Memory B cell (primary cell): ENCODE measurements around the gene SLC6A20.
"Not testable (repeated sequence)": the region's sequence is repeated elsewhere in the genome, so short reads cannot be mapped to it uniquely, and the experiment has no call there.

Source experiments
- ATAC-seq: fragments of 150-1000 bp; cut with Tn5 transposase; 2 replicates; pipeline ENCODE4 v1.10.0; 2021; ENCODE audit warnings: low read depth, mild to moderate bottlenecking, moderate library complexity
- DNase-seq, 2 donors: peaks; one replicate each; pipeline ENCODE4 v3.0.0; 2022; ENCODE audit warnings: low spot score in 2 of 2
- H3K27ac Mint-ChIP-seq: one replicate; pipeline ENCODE4 v1.8.0; 2022; ENCODE audit warnings: mild to moderate bottlenecking, moderate library complexity, mixed read lengths
- H3K27me3 Mint-ChIP-seq: one replicate; pipeline ENCODE4 v1.8.0; 2022; ENCODE audit warnings: mixed read lengths
- H3K36me3 Mint-ChIP-seq: one replicate; pipeline ENCODE4 v1.8.0; 2022; ENCODE audit warnings: mild to moderate bottlenecking, mixed read lengths
- H3K4me1 Mint-ChIP-seq: one replicate; pipeline ENCODE4 v1.8.0; 2022; ENCODE audit warnings: mixed read lengths
- H3K4me3 Mint-ChIP-seq: one replicate; pipeline ENCODE4 v1.8.0; 2022; ENCODE audit warnings: mild to moderate bottlenecking, moderate library complexity, mixed read lengths
- H3K9me3 Mint-ChIP-seq: one replicate; pipeline ENCODE4 v1.8.0; 2022; ENCODE audit warnings: mixed read lengths

The SLC6A20 gene

GRCh38 chr3:45751537-45752242, 44.6 kb downstream of the SLC6A20 start:
- DNase-seq (no peak), ATAC-seq (no peak)
- Mint-ChIP-seq H3K9me3 (peaks cover 1% of the 10 kb centered on the region), H3K36me3 (peaks cover 2% of the 10 kb centered on the region), H3K4me1 (peaks cover 4% of the 10 kb centered on the region), H3K27ac (no peak overlapping the region), H3K4me3 (no peak overlapping the region), H3K27me3 (no peaks in the 10 kb centered on the region)

GRCh38 chr3:45749880-45750279, 46.5 kb downstream of the SLC6A20 start:
- no peak overlapping the region for H3K4me3 Mint-ChIP-seq
- H3K9me3 Mint-ChIP-seq, result peaks cover 1% of the 10 kb centered on the region
- H3K27ac Mint-ChIP-seq, result no peak overlapping the region
- H3K36me3 Mint-ChIP-seq, result peaks cover 6% of the 10 kb centered on the region
- DNase-seq (no peak), ATAC-seq (no peak)
- peaks cover 4% of the 10 kb centered on the region for H3K4me1 Mint-ChIP-seq
- no peaks in the 10 kb centered on the region for H3K27me3 Mint-ChIP-seq

- ATAC-seq, H3K27me3 Mint-ChIP-seq, DNase-seq, H3K36me3 Mint-ChIP-seq, H3K9me3 Mint-ChIP-seq, H3K4me1 Mint-ChIP-seq, H3K4me3 Mint-ChIP-seq, H3K27ac Mint-ChIP-seq: not testable (repeated sequence)
These were observed 47.2 kb downstream of the SLC6A20 start for GRCh38 chr3:45749036-45749600.

GRCh38 chr3:45748068-45748467, 48.3 kb downstream of the SLC6A20 start:
- Mint-ChIP-seq H3K36me3 (peaks cover 8% of the 10 kb centered on the region), H3K9me3 (peaks cover 1% of the 10 kb centered on the region), H3K27me3 (no peaks in the 10 kb centered on the region), H3K4me3 (no peak overlapping the region), H3K4me1 (peaks cover 4% of the 10 kb centered on the region), H3K27ac (no peak overlapping the region)
- ATAC-seq (no peak), DNase-seq (no peak)

GRCh38 chr3:45746777-45747622, 49.3 kb downstream of the SLC6A20 start:
- DNase-seq, result no peak

GRCh38 chr3:45746165-45746776, 50.1 kb downstream of the SLC6A20 start:
- peaks cover 13% of the 10 kb centered on the region for H3K4me1 Mint-ChIP-seq
- peaks cover 1% of the 10 kb centered on the region for H3K9me3 Mint-ChIP-seq
- H3K27me3 Mint-ChIP-seq, result no peaks in the 10 kb centered on the region
- H3K36me3 Mint-ChIP-seq, result peaks cover 14% of the 10 kb centered on the region
- DNase-seq (no peak), ATAC-seq (no peak)
- no peak overlapping the region for H3K4me3 Mint-ChIP-seq
- H3K27ac Mint-ChIP-seq, result no peak overlapping the region

More at GRCh38 chr3:45746777-45747622, 49.3 kb downstream of the SLC6A20 start:
- Mint-ChIP-seq H3K36me3 (peaks cover 12% of the 10 kb centered on the region), H3K4me3 (no peak overlapping the region), H3K4me1 (peaks cover 6% of the 10 kb centered on the region), H3K9me3 (peaks cover 1% of the 10 kb centered on the region), H3K27me3 (no peaks in the 10 kb centered on the region), H3K27ac (no peak overlapping the region)
- ATAC-seq, result no peak

- Mint-ChIP-seq H3K27me3 (no peaks in the 10 kb centered on the region), H3K36me3 (peaks cover 28% of the 10 kb centered on the region), H3K4me3 (no peak overlapping the region), H3K4me1 (peaks cover 17% of the 10 kb centered on the region), H3K27ac (peak overlapping the region; percentile 60), H3K9me3 (no peaks in the 10 kb centered on the region)
- DNase-seq, result no peak
- ATAC-seq, result no peak
These were observed 53.8 kb downstream of the SLC6A20 start for GRCh38 chr3:45742461-45743089.

- Mint-ChIP-seq H3K27me3 (no peaks in the 10 kb centered on the region), H3K27ac (peak overlapping the region; percentile 60), H3K36me3 (peaks cover 33% of the 10 kb centered on the region), H3K4me3 (no peak overlapping the region), H3K4me1 (peaks cover 18% of the 10 kb centered on the region), H3K9me3 (no peaks in the 10 kb centered on the region)
- ATAC-seq (peak; percentile 46), DNase-seq (no peak)
These were observed 54.4 kb downstream of the SLC6A20 start for GRCh38 chr3:45741742-45742460.

GRCh38 chr3:45741247-45741646, 55.1 kb downstream of the SLC6A20 start:
- H3K36me3 Mint-ChIP-seq, result peaks cover 36% of the 10 kb centered on the region
- H3K9me3 Mint-ChIP-seq, result no peaks in the 10 kb centered on the region
- DNase-seq (no peak), ATAC-seq (no peak)
- H3K4me3 Mint-ChIP-seq, result no peak overlapping the region
- H3K27ac Mint-ChIP-seq, result peak overlapping the region; percentile 60
- peaks cover 20% of the 10 kb centered on the region for H3K4me1 Mint-ChIP-seq
- no peaks in the 10 kb centered on the region for H3K27me3 Mint-ChIP-seq

GRCh38 chr3:45739991-45740390, 56.3 kb downstream of the SLC6A20 start:
- Mint-ChIP-seq H3K36me3 (peaks cover 34% of the 10 kb centered on the region), H3K27ac (no peak overlapping the region), H3K27me3 (no peaks in the 10 kb centered on the region), H3K4me3 (no peak overlapping the region), H3K9me3 (no peaks in the 10 kb centered on the region), H3K4me1 (peaks cover 20% of the 10 kb centered on the region)
- DNase-seq (no peak), ATAC-seq (no peak)

- ATAC-seq (no peak), DNase-seq (no peak)
- Mint-ChIP-seq H3K9me3 (no peaks in the 10 kb centered on the region), H3K36me3 (peaks cover 44% of the 10 kb centered on the region), H3K4me1 (peaks cover 19% of the 10 kb centered on the region), H3K27ac (peak overlapping the region; percentile 79), H3K4me3 (no peak overlapping the region), H3K27me3 (no peaks in the 10 kb centered on the region)
These were observed 59.1 kb downstream of the SLC6A20 start for GRCh38 chr3:45737234-45737633.

- H3K4me3 Mint-ChIP-seq, result no peak overlapping the region
- H3K27me3 Mint-ChIP-seq, result no peaks in the 10 kb centered on the region
- peaks cover 16% of the 10 kb centered on the region for H3K4me1 Mint-ChIP-seq
- H3K9me3 Mint-ChIP-seq, result no peaks in the 10 kb centered on the region
- peaks cover 47% of the 10 kb centered on the region for H3K36me3 Mint-ChIP-seq
- no peak for DNase-seq
- no peak for ATAC-seq
- peak overlapping the region; percentile 79 for H3K27ac Mint-ChIP-seq
These were observed 59.6 kb downstream of the SLC6A20 start for GRCh38 chr3:45736707-45737106.
